ENCODE measurements around the gene YBX2.

YBX2 gene

DNA sequence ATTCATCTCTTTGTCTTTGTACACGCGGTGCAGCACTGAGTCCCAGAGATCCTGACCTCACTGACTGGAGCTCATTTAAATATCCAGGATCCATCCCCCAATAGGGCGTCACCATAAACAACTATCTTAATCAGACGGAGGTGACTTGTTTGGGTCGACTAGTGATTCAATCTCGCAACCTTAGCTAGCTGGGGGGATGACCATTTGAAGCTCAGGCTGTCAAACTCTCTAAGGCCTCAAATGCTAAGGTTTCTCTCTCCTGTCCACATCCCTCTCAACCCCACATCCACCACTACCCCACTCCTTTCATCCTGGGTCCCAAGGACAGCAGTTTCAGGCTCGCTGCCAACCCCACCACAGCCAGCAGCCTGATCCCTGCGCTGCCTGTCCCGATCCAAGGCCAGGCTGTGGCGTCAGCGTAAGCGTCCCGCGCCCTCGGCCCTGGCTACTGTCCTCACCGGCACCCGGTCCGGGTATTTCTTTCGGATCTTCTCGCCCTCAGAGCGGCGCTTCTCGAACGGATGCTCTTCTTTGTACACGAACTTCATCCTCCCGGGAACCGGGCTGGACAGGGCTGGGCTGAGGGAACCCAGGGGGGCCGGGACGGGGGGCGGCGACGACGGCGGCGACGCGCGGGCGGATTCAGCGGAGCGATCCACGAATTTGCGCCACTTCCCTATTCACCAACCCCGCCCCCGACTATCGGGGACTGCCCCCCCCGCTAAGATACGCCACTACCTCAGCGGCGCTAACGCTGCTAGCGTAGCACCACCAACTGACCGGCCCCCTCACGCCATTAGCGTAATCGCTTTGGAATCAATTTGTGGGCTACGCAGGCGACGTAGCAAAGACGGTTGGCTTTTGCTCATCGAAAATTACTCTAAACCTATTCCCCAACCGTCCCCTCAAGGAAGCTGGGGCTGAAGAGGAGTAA, 52.4 kb downstream of the YBX2 start, which contains the start of gene GABARAP:
GABARAP (minus strand) TSS at position 667 of the 934 bp plus-strand sequence; CDS start at position 548, 119 bp downstream.
- peak; percentile 81 for DNase-seq (ENCODE audit: low read depth)
- TF ChIP-seq, protein P1, sequence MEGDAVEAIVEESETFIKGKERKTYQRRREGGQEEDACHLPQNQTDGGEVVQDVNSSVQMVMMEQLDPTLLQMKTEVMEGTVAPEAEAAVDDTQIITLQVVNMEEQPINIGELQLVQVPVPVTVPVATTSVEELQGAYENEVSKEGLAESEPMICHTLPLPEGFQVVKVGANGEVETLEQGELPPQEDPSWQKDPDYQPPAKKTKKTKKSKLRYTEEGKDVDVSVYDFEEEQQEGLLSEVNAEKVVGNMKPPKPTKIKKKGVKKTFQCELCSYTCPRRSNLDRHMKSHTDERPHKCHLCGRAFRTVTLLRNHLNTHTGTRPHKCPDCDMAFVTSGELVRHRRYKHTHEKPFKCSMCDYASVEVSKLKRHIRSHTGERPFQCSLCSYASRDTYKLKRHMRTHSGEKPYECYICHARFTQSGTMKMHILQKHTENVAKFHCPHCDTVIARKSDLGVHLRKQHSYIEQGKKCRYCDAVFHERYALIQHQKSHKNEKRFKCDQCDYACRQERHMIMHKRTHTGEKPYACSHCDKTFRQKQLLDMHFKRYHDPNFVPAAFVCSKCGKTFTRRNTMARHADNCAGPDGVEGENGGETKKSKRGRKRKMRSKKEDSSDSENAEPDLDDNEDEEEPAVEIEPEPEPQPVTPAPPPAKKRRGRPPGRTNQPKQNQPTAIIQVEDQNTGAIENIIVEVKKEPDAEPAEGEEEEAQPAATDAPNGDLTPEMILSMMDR (IDR thresholded peaks at IDR 0.05; ENCODE audit: low read depth, low read length, missing control alignments): no peak

DNA sequence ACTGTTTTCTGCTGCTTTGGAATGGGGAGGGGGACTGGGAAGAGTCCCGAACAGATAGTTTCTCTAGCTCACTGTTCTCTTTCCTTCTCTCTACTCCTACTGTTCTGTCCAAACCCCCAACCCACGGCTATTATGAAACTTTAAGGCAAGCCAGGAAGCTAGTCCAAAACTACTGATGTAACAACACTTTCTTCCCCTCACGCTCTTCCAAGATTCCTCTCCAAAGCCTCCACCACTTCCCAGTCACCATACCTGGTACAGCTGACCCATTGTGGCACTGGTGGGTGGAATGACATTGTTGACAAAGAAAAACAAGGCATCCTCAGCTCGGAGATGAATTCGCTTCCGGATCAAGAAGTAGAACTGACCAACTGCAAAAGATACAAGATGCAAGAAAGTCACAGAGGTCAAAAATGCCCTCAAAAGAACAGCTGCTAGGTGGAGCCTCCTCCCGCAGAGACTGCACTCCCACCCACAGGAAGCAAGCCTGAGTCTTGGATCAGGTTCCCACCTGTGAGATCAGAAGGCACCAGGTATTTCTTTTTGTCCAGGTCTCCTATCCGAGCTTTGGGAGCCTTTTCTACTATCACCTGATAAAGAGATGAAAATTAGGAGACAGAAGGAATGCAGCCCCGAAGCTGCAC, 53.2 kb downstream of the YBX2 start:
- DNase-seq (ENCODE audit: low read depth): no peak
- TF ChIP-seq, protein P1 (IDR thresholded peaks at IDR 0.05; ENCODE audit: low read depth, low read length, missing control alignments): no peak
- peak overlapping the region; percentile 75 for H3K4me3 ChIP-seq (ENCODE audit: low read depth, low read length)

More for the DNA sequence above, 52.4 kb downstream of the YBX2 start, which contains the start of gene GABARAP:
- H3K4me3 ChIP-seq (ENCODE audit: low read depth, low read length): peak within 1 kb of the TSS; percentile 75

DNA sequence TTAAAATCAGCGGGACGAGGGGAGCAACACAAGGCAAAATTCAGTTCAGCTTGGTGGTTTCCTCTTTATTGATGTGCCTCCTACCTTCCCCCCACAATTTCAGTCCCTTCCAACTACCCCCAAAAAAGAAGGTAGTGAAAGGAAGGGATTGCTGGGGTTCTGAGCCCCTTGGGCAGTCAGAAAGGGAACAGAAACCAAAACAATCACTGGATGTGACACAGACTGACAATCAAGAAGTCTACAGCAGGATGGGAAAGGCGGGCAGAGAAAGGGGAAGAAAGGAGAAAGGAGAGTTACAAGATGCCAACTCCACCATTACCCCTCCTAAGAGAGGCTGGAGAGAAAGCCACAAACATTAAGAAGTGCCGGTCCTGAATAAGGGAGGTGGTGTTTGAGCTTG, 54.1 kb downstream of the YBX2 start:
- H3K4me3 ChIP-seq (ENCODE audit: low read depth, low read length): no peak overlapping the region; the same call in 1 of the 2 replicates
- DNase-seq (ENCODE audit: low read depth): no peak
- TF ChIP-seq, protein P1 (IDR thresholded peaks at IDR 0.05; ENCODE audit: low read depth, low read length, missing control alignments): no peak

DNA sequence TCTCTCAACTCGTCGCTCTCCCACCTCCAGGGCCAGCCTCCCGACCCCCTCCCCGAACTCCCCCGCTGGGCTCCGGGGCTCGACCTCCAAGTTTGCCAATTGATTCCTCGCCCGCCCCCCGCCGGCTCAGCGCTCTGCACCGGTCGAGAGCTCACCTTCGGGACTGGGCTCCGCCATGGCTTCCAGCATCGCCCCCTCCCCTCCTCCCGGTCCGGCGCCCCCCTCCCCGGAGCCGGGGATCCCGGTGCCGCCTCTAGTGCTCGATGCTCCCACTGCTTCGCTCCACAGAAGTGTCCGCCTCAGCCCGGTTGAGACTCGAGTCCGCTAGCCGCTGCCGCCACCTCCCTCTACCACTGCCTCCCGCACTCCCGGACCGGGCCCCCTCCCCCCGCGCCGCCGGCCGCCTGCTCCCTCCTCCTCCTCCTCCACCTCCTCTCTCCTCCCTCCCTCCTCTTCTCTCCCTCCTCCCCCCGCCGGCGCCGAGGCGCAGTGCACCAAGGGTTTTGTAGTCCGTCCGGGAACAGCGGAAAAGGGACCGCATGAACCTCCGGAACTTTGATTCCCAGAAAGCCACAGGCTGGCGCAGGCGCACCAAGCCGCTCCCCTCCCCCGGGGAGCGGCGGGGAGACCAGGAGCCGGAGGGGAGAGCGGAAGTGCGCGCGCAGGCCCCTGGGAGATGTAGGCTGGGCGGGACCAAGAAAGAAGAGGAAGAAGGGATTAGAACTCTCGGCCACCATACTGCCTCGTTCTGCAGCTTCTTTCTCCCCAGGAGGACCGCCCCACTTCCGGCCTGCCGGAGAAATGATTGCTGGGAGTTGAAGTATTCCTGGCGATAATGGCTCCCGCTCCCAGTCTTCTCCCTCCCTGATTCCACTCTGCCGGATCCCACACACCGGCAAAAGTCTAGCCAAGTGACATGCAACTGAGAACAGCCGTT, 55.1 kb downstream of the YBX2 start, which contains the start of gene PHF23:
PHF23 (minus strand) TSS at position 367 of the 937 bp plus-strand sequence; CDS start at position 189, 178 bp downstream.
- peak; percentile 98 for DNase-seq (ENCODE audit: low read depth)
- H3K4me3 ChIP-seq (ENCODE audit: low read depth, low read length): peak within 1 kb of the TSS; percentile 95
- TF ChIP-seq, protein P1 (IDR thresholded peaks at IDR 0.05; ENCODE audit: low read depth, low read length, missing control alignments): no peak

DNA sequence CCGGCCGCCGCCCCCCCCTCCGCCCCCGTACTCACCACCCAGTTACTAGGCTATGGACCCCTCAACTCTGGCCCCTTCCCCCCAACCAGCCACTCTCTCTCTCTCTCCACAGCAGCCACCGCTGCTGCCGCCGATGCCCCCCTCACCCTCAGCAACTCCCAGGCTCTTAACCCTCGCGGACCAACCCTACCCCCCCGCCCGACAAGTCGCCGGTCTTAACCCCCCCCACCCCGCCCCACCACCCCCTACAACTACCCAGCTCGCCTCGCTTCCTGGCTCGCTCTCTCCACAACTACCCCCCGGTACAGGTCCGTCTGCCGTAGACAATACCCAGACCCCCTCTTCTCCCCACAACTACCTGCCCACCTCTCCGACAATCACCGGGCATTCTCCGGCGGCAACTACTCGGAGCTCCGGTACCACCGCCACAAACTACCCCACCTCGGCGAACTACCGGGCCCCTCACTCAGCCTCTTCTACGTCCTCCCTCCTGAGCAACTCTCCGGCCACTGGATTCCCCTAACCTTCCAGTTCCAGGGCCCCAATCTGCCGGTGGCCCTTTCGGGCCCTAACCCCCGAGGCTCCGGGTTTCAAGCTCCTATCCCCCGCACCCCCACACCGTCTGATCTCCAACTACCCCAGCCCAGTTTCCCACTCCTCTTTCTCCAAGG, 55.9 kb downstream of the YBX2 start:
- DNase-seq (ENCODE audit: low read depth): no peak
- H3K4me3 ChIP-seq (ENCODE audit: low read depth, low read length): peak overlapping the region; percentile 95
- TF ChIP-seq, protein P1 (IDR thresholded peaks at IDR 0.05; ENCODE audit: low read depth, low read length, missing control alignments): no peak

Measured in GM12864 (cell line).